Measurements from ENCODE around the gene ZNF320.
A peak's percentile ranks its signal among the peaks of the same experiment; 100 is the strongest.
"Not testable (repeated sequence)": the region's sequence is repeated elsewhere in the genome, so short reads cannot be mapped to it uniquely, and the experiment has no call there.

Gene ZNF320

DNA sequence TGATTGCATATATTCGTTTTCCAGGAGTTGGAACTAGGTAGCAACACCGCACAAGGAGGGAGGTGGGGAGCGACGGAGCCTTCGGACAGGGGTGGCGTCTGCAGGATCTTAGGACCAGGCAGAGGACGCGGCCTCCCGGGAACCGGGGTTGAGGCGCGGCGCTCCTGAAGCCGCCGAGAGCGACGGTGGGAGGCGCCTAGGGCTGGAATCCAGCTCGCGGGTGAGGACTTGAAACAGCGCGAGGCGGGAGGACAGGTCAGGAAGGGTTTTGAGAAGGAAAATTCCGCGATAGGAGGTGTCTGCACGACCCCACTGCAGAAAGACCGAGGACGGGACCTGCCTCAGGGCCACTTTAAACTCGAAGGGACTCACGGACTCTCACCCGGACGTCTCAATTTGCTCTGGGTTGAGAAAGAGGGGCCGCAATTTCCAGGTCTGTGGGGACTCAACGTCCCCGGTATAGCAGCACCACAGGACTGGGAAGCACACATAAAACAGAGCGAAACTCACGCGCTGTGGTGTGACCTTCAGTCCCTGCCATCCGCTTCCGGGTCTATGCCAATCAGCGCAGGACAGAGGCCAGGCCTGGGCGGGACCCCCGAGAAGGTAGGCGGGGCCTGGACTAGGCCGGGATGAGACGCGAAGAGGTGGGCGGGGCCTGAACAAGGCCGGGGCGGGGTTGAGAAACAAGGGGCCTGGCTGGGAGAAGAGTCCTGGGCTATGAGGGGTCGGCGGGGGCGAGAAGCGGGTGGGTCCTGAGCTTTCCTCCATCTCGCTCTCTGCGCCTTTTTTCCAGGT lies at the start of gene ZNF320:
ZNF320 (minus strand) TSS at position 498 of the 798 bp plus-strand sequence. CDS start 7,380 bp downstream, outside the sequence.
- TF ChIP-seq, protein P1, sequence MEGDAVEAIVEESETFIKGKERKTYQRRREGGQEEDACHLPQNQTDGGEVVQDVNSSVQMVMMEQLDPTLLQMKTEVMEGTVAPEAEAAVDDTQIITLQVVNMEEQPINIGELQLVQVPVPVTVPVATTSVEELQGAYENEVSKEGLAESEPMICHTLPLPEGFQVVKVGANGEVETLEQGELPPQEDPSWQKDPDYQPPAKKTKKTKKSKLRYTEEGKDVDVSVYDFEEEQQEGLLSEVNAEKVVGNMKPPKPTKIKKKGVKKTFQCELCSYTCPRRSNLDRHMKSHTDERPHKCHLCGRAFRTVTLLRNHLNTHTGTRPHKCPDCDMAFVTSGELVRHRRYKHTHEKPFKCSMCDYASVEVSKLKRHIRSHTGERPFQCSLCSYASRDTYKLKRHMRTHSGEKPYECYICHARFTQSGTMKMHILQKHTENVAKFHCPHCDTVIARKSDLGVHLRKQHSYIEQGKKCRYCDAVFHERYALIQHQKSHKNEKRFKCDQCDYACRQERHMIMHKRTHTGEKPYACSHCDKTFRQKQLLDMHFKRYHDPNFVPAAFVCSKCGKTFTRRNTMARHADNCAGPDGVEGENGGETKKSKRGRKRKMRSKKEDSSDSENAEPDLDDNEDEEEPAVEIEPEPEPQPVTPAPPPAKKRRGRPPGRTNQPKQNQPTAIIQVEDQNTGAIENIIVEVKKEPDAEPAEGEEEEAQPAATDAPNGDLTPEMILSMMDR (IDR thresholded peaks at IDR 0.05; ENCODE audit: insufficient read depth, low read depth, low read length, missing control alignments), result no peak
- DNase-seq (ENCODE audit: low read depth), result peak; percentile 94
- H3K4me3 ChIP-seq (ENCODE audit: low read length), result peak within 1 kb of the TSS; percentile 80

DNA sequence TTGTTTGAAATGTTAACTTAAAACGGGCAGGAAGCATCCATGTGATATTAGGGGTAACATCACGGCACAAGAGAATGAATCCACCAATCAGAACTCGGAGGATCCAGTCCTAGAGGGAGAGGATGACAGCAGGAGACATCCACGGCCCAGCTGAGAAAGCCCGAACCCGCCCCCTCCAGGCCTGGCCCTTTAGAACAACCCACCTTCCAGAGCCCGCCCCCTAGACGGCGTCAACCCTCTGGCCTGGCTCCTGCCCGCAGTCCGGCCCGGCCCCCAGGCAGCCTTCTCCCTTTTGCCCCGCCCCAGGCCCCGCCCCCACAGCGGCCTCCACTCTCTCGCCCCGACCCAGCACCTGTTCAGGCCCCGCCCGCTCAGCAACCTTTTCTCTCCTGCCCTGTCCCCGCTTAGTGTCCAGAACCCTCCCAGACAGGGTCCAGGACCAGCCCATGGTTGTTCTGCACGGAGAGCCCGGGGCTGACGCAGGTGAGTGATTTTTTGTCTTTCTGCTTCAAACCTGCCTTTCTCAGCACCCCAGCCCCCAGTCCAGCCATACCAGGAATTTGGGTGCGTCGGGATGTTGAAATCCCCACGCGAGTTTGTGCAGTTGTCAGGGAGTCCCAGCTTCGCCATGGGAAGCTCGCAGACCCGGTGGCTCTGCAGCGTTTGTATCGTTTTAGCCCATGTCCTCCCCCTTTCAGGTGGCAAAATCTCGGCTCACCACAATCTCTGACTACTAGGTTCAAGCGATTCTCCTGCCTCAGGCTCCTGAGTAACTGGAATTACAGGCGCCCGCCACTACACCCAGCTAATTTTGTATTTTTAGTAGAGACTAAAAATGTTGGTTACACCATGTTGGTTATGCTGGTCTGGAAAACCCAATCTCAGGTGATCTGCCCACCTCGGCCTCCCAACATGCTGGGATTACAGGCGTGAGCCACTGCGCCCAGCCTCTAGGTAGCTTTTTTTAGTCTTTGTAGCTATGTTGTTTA lies 49.2 kb upstream of the ZNF320 start:
- TF ChIP-seq, protein P1 (IDR thresholded peaks at IDR 0.05; ENCODE audit: insufficient read depth, low read depth, low read length, missing control alignments), result no peak
- H3K4me3 ChIP-seq (ENCODE audit: low read length), result no peak overlapping the region
- no peak for DNase-seq (ENCODE audit: low read depth)

DNA sequence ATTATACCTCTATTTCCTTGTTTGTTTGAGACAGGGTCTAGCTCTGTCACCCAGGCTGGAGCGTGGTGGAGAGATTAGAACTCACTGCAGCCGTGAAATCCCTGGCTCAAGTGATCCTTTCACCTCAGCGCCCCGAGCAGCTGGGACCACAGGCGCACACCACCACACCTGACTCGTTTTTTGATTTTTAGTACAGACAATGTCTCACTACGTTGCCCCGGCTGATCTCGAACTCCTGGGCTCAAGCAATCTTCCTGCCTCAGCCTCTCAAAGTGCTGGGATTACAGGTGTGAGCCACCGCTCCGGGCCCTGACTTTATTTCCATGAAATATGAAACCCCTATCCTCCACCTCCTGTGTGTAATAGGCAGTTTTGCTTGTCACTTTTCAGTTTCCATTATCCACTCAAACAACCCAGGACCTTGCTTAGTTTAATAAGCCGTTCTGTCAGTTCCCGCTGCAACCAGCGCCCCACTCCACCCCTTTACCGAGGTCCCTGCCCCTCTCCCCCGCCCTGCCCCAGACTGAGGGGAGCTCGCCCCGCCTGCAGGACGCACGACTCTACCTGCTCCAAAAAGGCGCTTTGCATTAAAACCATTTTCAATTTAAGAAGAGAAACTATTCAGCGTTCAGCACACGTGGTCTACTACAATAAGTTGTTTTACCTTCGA lies 48.4 kb upstream of the ZNF320 start:
- TF ChIP-seq, protein P1 (IDR thresholded peaks at IDR 0.05; ENCODE audit: insufficient read depth, low read depth, low read length, missing control alignments), result no peak

DNA sequence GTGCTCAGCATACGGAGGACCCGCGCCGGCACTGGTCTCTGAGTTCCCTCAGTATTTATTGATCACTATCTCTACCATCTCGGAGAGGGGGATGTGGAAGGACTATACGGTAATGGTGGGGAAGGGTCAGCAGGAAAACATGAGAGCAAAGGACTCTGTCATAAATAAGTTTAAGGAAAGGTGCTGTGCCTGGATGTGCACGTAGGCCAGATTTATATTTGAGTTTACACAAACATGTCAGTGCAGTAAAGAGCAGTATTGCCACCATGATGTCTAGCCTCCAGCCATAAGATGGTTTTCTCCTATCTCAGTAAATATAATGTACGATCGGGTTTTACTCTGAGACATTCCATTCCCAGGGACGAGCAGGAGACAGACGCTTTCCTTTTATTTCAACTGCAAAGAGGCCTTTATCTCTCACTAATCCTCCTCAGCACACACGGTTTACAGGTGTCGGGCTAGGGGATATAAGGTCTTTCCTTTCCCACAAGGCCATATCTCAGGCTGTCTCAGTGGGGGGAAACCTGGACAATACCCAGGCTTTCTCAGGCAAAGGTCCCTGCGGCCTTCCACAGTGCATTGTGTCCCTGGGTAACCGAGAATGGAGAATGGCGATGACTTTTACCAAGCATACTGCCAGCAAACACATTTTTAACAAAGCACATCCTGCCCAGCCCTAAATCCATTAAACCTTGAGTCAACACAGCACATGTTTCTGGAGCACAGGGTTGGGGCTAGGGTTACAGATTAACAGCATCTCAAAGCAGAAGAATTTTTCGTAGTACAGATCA lies 47.5 kb upstream of the ZNF320 start:
- not testable (repeated sequence) for H3K4me3 ChIP-seq (ENCODE audit: low read length)

More for the DNA sequence above, 48.4 kb upstream of the ZNF320 start:
- no peak for DNase-seq (ENCODE audit: low read depth)
- no peak overlapping the region for H3K4me3 ChIP-seq (ENCODE audit: low read length)

DNA sequence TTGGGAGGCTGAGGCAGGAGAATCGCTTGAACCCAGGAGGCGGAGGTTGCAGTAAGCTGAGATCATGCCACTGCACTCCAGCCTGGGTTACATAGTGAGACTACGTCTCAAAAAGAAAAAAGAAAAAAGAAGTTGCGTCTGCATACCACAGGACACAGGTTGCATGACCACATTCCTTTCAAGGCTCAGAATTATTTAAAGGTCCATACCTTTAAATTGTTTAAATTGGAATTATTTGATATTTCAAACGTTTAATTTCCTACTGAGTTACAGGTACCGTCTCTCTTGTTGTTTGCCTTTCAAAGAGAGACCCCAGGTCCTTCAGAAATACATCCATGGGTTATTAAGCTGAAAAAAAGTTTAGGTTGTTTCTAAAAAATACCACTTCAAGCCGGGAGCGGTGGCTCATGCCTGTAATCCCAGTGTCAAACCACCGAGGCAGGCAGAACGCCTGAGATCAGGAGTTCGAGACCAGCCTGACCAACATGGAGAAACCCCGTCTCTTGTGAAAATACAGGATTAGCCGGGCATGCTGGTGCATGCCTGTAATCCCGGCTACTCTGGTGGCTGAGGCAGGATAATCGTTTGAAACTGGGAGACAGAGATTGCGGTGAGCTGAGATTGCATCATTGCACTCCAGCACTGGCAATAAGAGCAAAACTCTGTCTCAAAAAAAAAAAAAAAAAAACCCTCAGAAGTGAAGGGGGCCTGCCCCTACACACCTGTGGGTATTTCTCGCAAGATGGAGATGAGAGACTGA lies 46.6 kb upstream of the ZNF320 start:
- peak; percentile 67 for DNase-seq (ENCODE audit: low read depth)
- TF ChIP-seq, protein P1 (IDR thresholded peaks at IDR 0.05; ENCODE audit: insufficient read depth, low read depth, low read length, missing control alignments), result no peak
- no peak overlapping the region for H3K4me3 ChIP-seq (ENCODE audit: low read length)

More for the DNA sequence above, 47.5 kb upstream of the ZNF320 start:
- DNase-seq (ENCODE audit: low read depth), result peak; percentile 30

DNA sequence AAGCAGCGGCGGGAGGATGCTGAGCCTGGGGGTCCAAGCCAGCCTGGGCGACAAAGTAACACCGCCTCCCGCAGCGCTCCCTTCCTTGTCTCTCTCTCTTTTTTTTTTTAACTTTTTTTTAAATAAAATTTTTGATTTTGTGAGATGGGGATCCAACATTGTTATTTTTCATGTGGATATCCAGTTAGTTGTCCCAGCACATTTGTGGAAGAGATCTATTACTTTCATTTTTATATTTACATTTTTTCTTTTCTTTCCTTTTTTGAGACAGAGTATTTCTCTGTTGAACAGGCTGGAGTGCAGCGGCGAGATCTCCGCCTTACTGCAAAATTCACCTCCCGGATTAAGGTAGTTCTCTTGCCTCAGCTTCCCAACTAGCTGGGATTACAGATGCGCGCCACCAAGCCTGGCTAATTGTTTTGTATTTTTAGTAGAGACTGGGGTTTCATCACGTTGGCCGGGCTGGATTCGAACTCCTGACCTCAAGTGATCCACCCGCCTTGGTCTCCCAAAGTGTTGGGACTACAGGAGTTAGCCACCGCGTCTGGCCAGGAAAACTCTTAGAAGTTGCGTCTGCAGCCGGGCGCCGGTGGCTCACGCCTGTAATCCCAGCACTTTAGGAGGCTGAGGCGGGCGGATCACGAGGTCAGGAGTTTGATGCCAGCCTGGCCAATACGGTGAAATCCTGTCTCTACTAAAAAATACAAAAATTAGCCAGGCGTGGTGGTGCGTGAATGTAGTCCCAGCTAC lies 45.9 kb upstream of the ZNF320 start:
- TF ChIP-seq, protein P1 (IDR thresholded peaks at IDR 0.05; ENCODE audit: insufficient read depth, low read depth, low read length, missing control alignments), result no peak
- H3K4me3 ChIP-seq (ENCODE audit: low read length), result peak overlapping the region; percentile 97
- no peak for DNase-seq (ENCODE audit: low read depth)

Measured in epithelial cell of esophagus (primary cell).